GM12878 (cell line): ENCODE measurements around the gene IL18R1.

Source experiments
- ASH2L ChIP-seq: fragments of 300-600, 200-600 bp; sonication (generic); IDR thresholded peaks from 2 replicates; pipeline ENCODE4 v1.6.1; 2017; ENCODE audit warnings: low read depth, mild to moderate bottlenecking, borderline replicate concordance
- BACH1 ChIP-seq: fragments of 450-650 bp; IDR thresholded peaks from 2 replicates; pipeline ENCODE4 v1.6.1; 2017; ENCODE audit warnings: mild to moderate bottlenecking, borderline replicate concordance
- CBX3 ChIP-seq: fragments of 200-600 bp; sonication (generic); IDR thresholded peaks from 2 replicates; pipeline ENCODE4 v1.6.1; 2016; ENCODE audit warnings: low read depth, borderline replicate concordance
- CTCF ChIP-seq, 3 experiments: IDR thresholded peaks in 2 of 3; conservative IDR thresholded peaks in 1 of 3; 2 replicates each; pipeline ENCODE4 v1.5.1; 2011; ENCODE audit warnings: low read depth in 3 of 3, low read length in 3 of 3, mild to moderate bottlenecking in 3 of 3, control low read depth in 2 of 3, moderate library complexity in 2 of 3, inconsistent platforms in 1 of 3, mixed read lengths in 1 of 3; ENCODE audit not compliant: control insufficient read depth in 2 of 3, insufficient read depth in 1 of 3; ENCODE audit errors: extremely low read depth in 1 of 3
- E4F1 ChIP-seq: fragments of 450-650 bp; IDR thresholded peaks from 2 replicates; pipeline ENCODE4 v1.6.1; 2018; ENCODE audit warnings: borderline replicate concordance, mild to moderate bottlenecking; ENCODE audit not compliant: partially characterized antibody
- MXI1 ChIP-seq: fragments of 150-350 bp; IDR thresholded peaks from 2 replicates; pipeline ENCODE4 v1.6.1; 2011; ENCODE audit warnings: low read depth, mild to moderate bottlenecking, inconsistent platforms, low read length, improper control_type of control experiment
- MYC ChIP-seq: IDR thresholded peaks from 2 replicates; pipeline ENCODE4 v1.6.1; 2011; ENCODE audit warnings: mild to moderate bottlenecking, low read length, moderate library complexity, inconsistent platforms; ENCODE audit not compliant: insufficient read depth, insufficient replicate concordance, insufficient read length, severe bottlenecking
- RAD21 ChIP-seq: IDR thresholded peaks from 2 replicates; pipeline ENCODE4 v1.6.1; 2011; ENCODE audit warnings: mild to moderate bottlenecking, low read depth, low read length, moderate library complexity; ENCODE audit not compliant: insufficient read depth
- SP1 ChIP-seq: IDR thresholded peaks from one replicate; pipeline ENCODE4 v1.6.1; 2011; ENCODE audit warnings: low read depth, low read length
- STAT1 ChIP-seq: fragments of 450-650 bp; conservative IDR thresholded peaks from 2 replicates; pipeline ENCODE4 v1.6.1; 2014; ENCODE audit warnings: antibody characterized with exemption, mild to moderate bottlenecking
- TAF1 ChIP-seq: IDR thresholded peaks from 2 replicates; pipeline ENCODE4 v1.6.1; 2011; ENCODE audit warnings: mild to moderate bottlenecking, low read depth, low read length, borderline replicate concordance
- ZNF24 ChIP-seq: fragments of 450-650 bp; IDR thresholded peaks from 2 replicates; pipeline ENCODE4 v1.6.1; 2017; ENCODE audit warnings: antibody characterized with exemption, mild to moderate bottlenecking
- TF ChIP-seq, protein P1 (sequence below): IDR thresholded peaks from 2 replicates; pipeline ENCODE4 v1.6.1; 2012; ENCODE audit warnings: mild to moderate bottlenecking, low read depth, low read length

DNA sequence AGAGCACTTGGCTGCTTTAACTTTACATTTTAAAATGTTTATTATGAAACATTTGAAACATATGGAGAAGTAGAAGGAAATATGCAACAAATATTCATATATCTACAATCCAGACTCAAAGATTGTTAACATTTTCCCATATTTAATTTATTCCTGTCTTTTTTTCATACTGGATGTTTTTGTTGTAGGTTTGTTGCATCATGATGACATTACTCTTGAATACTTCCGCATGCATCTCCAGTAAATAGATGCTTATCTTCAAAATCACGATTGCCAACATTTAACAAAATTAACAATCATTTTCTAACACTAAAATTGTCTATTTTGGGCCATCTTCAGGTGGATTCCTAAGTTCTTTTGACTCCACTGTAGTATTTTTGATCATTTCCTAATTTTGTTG is 46.3 kb downstream of the IL18R1 start:
- TF ChIP-seq STAT1 (no peak), ASH2L (no peak), SP1 (no peak), E4F1 (no peak), MXI1 (no peak), BACH1 (no peak), RAD21 (no peak), CBX3 (no peak), CTCF (IDR thresholded peaks at IDR 0.05 in 2 of 3, conservative IDR thresholded peaks at IDR 0.05 in 1 of 3; ENCODE audit: control insufficient read depth in 2 of 3, extremely low read depth in 1 of 3, insufficient read depth in 1 of 3, low read depth in 3 of 3, low read length in 3 of 3) (no peak), MYC (no peak), TAF1 (no peak), ZNF24 (no peak)
- TF ChIP-seq, protein P1, sequence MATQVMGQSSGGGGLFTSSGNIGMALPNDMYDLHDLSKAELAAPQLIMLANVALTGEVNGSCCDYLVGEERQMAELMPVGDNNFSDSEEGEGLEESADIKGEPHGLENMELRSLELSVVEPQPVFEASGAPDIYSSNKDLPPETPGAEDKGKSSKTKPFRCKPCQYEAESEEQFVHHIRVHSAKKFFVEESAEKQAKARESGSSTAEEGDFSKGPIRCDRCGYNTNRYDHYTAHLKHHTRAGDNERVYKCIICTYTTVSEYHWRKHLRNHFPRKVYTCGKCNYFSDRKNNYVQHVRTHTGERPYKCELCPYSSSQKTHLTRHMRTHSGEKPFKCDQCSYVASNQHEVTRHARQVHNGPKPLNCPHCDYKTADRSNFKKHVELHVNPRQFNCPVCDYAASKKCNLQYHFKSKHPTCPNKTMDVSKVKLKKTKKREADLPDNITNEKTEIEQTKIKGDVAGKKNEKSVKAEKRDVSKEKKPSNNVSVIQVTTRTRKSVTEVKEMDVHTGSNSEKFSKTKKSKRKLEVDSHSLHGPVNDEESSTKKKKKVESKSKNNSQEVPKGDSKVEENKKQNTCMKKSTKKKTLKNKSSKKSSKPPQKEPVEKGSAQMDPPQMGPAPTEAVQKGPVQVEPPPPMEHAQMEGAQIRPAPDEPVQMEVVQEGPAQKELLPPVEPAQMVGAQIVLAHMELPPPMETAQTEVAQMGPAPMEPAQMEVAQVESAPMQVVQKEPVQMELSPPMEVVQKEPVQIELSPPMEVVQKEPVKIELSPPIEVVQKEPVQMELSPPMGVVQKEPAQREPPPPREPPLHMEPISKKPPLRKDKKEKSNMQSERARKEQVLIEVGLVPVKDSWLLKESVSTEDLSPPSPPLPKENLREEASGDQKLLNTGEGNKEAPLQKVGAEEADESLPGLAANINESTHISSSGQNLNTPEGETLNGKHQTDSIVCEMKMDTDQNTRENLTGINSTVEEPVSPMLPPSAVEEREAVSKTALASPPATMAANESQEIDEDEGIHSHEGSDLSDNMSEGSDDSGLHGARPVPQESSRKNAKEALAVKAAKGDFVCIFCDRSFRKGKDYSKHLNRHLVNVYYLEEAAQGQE = no peak
